PC-9 (cell line): ENCODE data around the gene ST3GAL6. TPM values are rescaled to one million over a fixed set of nuclear protein-coding genes. Genes with fewer than 3 reads are reported as not detected.

Experiments
- BruUV-seq: library from RNA; stranded (reverse); fragments of 400-500 nt; replicated peaks from 2 replicates; lab custom pipeline; 2021; lab: Mats Ljungman, UMichigan
- CTCF ChIA-PET: fragments of 300-600 bp; sonication (Branson Sonifier 250); formaldehyde crosslinking; loops from one replicate; lab custom pipeline; 2022; ENCODE audit warnings: antibody characterized with exemption; lab: Charles Lee
- POLR2A ChIA-PET: fragments of 300-600 bp; sonication (Branson Sonifier 250); formaldehyde crosslinking; loops from one replicate; lab custom pipeline; 2022; ENCODE audit warnings: antibody characterized with exemption; ENCODE audit not compliant: unreplicated experiment; lab: Charles Lee
- DNase-seq, 2 experiments: peaks; one replicate each; pipeline versions ENCODE4 v3.0.0 to v3.0.0-alpha.2; 2015 to 2022; ENCODE audit warnings: mixed read lengths in 1 of 2
- H2AFZ ChIP-seq: fragments of 200-600 bp; sonication (generic); 2 replicates; pipeline ENCODE4 v1.8.1; 2017; ENCODE audit warnings: antibody characterized with exemption
- H3F3A ChIP-seq: fragments of 200-600 bp; sonication (generic); 2 replicates; pipeline ENCODE4 v1.8.1; 2017; ENCODE audit warnings: antibody characterized with exemption, mild to moderate bottlenecking, low read depth; ENCODE audit not compliant: insufficient read depth
- H3K27ac ChIP-seq: fragments of 200-600 bp; sonication (generic); 2 replicates; pipeline ENCODE4 v1.6.1; 2016; ENCODE audit warnings: mixed run types
- H3K27me3 ChIP-seq: fragments of 200-600 bp; sonication (generic); 2 replicates; pipeline ENCODE4 v1.6.1; 2016; ENCODE audit warnings: low read depth, mixed run types; ENCODE audit not compliant: insufficient read depth
- H3K36me3 ChIP-seq: fragments of 200-600 bp; sonication (generic); 2 replicates; pipeline ENCODE4 v1.6.1; 2016; ENCODE audit warnings: low read depth, mixed run types
- H3K4me1 ChIP-seq: fragments of 200-600 bp; sonication (generic); replicated peaks from 2 replicates; pipeline ENCODE4 v1.6.1; 2016; ENCODE audit warnings: mixed run types; ENCODE audit not compliant: insufficient read depth
- H3K4me2 ChIP-seq: fragments of 200-600 bp; sonication (generic); 2 replicates; pipeline ENCODE4 v1.6.1; 2017; ENCODE audit warnings: mixed run types
- H3K4me3 ChIP-seq: fragments of 200-600 bp; sonication (generic); 2 replicates; pipeline ENCODE4 v1.6.1; 2016; ENCODE audit warnings: mixed run types
- H3K79me2 ChIP-seq: fragments of 200-600 bp; sonication (generic); 2 replicates; pipeline ENCODE4 v1.6.1; 2017; ENCODE audit warnings: low read depth, mixed run types
- H3K9me2 ChIP-seq: fragments of 200-600 bp; sonication (generic); 2 replicates; pipeline ENCODE4 v1.8.1; 2017; ENCODE audit warnings: mild to moderate bottlenecking; ENCODE audit not compliant: insufficient read depth
- H3K9me3 ChIP-seq: fragments of 200-600 bp; sonication (generic); 2 replicates; pipeline ENCODE4 v1.8.1; 2016; ENCODE audit warnings: low read depth; ENCODE audit not compliant: insufficient read depth
- H4K20me1 ChIP-seq: fragments of 200-600 bp; sonication (generic); 2 replicates; pipeline ENCODE4 v1.8.1; 2017; ENCODE audit not compliant: insufficient read depth
- EZH2 ChIP-seq: fragments of 200-600 bp; sonication (generic); IDR thresholded peaks from 2 replicates; pipeline ENCODE4 v1.8.0; 2017; ENCODE audit warnings: antibody characterized with exemption, low read depth
- intact Hi-C: fragments of 100-400 bp; cut with micrococcal nuclease; formaldehyde crosslinking; loops from one replicate; pipeline ENCODE4 v1.10.0; 2022; ENCODE audit not compliant: unreplicated experiment
- total RNA-seq: library from RNA; stranded (reverse); gene quantifications from 2 replicates; pipeline ENCODE4 v1.2.3, GENCODE V29; 2021
- TF ChIP-seq, protein P1 (sequence below): fragments of 200-600 bp; sonication (generic); conservative IDR thresholded peaks from 2 replicates; pipeline ENCODE4 v1.6.1; 2017; ENCODE audit warnings: mixed run types, antibody characterized with exemption, mild to moderate bottlenecking, moderate library complexity

Gene ST3GAL6
- total RNA-seq, 1 experiment from 2014 or later, result 5.4 TPM

GRCh38 chr3:98839846-98840245 lies 76.7 kb downstream of the ST3GAL6 start:
- Histone ChIP-seq H2AFZ (no peak overlapping the region), H3K4me1 (no peaks in the 10 kb centered on the region), H3K4me2 (no peak overlapping the region), H3K79me2 (peaks cover 16% of the 10 kb centered on the region; the same call in 1 of the 2 replicates), H3K4me3 (no peak overlapping the region), H3F3A (peaks cover 32% of the 10 kb centered on the region; the same call in 1 of the 2 replicates), H3K36me3 (peaks cover 27% of the 10 kb centered on the region), H3K9me2 (no peaks in the 10 kb centered on the region), H3K27me3 (no peaks in the 10 kb centered on the region), H3K9me3 (no peaks in the 10 kb centered on the region), H4K20me1 (no peaks in the 10 kb centered on the region), H3K27ac (no peak overlapping the region)
- ChIA-PET CTCF (no interaction called here), POLR2A (no interaction called here)
- TF ChIP-seq, protein P1, sequence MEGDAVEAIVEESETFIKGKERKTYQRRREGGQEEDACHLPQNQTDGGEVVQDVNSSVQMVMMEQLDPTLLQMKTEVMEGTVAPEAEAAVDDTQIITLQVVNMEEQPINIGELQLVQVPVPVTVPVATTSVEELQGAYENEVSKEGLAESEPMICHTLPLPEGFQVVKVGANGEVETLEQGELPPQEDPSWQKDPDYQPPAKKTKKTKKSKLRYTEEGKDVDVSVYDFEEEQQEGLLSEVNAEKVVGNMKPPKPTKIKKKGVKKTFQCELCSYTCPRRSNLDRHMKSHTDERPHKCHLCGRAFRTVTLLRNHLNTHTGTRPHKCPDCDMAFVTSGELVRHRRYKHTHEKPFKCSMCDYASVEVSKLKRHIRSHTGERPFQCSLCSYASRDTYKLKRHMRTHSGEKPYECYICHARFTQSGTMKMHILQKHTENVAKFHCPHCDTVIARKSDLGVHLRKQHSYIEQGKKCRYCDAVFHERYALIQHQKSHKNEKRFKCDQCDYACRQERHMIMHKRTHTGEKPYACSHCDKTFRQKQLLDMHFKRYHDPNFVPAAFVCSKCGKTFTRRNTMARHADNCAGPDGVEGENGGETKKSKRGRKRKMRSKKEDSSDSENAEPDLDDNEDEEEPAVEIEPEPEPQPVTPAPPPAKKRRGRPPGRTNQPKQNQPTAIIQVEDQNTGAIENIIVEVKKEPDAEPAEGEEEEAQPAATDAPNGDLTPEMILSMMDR, result no peak
- TF ChIP-seq EZH2, result no peak
- intact Hi-C loops, result no loop called here
- BruUV-seq, result TSS peak; percentile 10
- DNase-seq, result no peak

DNA sequence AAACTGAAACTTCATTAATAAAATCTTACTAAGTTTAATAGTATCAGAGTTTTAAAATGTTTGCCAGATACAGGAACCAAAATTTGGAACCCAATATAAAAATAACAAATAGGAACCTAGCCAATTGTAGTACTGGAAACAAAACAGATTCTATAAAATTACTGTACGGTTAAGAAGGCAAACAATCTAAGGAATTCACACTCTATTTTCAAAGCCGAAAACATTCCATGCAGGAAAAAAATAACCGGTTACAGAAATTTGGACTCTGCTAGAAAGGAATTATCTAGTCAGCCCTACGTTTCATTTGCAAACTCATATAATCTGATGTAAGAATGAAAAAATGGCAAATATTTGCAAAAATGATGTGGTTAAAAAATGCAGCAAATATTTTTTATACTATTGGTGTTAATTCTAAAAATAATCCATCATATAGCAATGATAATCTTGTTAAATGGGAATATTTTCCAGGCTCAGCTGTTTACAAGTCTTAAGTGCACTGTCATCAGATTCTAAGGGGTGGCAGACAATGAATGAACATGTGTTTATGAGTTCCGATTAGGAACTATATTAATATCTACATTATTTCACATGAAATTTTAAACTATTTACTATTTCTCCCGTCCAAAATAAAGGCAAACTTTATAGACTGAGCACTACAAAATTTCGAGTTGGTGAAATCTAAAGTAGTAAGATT lies 80.3 kb downstream of the ST3GAL6 start:
- CTCF ChIA-PET, result interaction anchor here (0.6 kb wide), 1 partner anchor 249 kb away, joined by 3 read pairs; no protein-coding TSS in a partner anchor
- no TSS peak for BruUV-seq
- Histone ChIP-seq H3K27me3 (no peaks in the 10 kb centered on the region), H3K36me3 (peaks cover 49% of the 10 kb centered on the region), H3K79me2 (peaks cover 18% of the 10 kb centered on the region; the same call in 1 of the 2 replicates), H3K9me3 (no peaks in the 10 kb centered on the region), H3F3A (peaks cover 45% of the 10 kb centered on the region; the same call in 1 of the 2 replicates), H3K4me3 (no peak overlapping the region), H3K9me2 (no peaks in the 10 kb centered on the region), H3K27ac (no peak overlapping the region), H3K4me2 (no peak overlapping the region), H3K4me1 (no peaks in the 10 kb centered on the region), H2AFZ (no peak overlapping the region), H4K20me1 (no peaks in the 10 kb centered on the region)
- TF ChIP-seq, protein P1, result no peak
- no peak for TF ChIP-seq EZH2
- no peak for DNase-seq
- POLR2A ChIA-PET, result no interaction called here
- intact Hi-C loops, result no loop called here

Other genes with a start within 250 kb of the ST3GAL6 start
- gene CLDND1, start 240.4 kb upstream of the ST3GAL6 start, total RNA-seq, result 143 and 152 TPM in 2 replicates
- not detected in 2 replicates for gene GPR15, start 231.4 kb upstream of the ST3GAL6 start, total RNA-seq
- gene CPOX, start 169.7 kb upstream of the ST3GAL6 start, total RNA-seq, result 30.4 and 35.2 TPM in 2 replicates
- gene DCBLD2, start 138.4 kb downstream of the ST3GAL6 start, total RNA-seq, result 83.1 and 112 TPM in 2 replicates